GM10248 (cell line): ENCODE results near the gene RSBN1.

ENCODE experiments used
- CTCF ChIA-PET: fragments of 300-600 bp; sonication (Branson Sonifier 250); formaldehyde crosslinking; extraction: SDS; loops from one replicate; lab custom pipeline; 2021; ENCODE audit warnings: antibody characterized with exemption; lab: Yijun Ruan, JAX
- POLR2A ChIA-PET: fragments of 350-650 bp; sonication (Branson Sonifier 250); formaldehyde crosslinking; extraction: SDS; loops from one replicate; lab custom pipeline; 2020; ENCODE audit warnings: antibody characterized with exemption; lab: Yijun Ruan, JAX
- DNase-seq: peaks from one replicate; pipeline ENCODE4 v3.0.0; 2012; ENCODE audit errors: extremely low spot score
- CTCF ChIP-seq: IDR thresholded peaks from 2 replicates; pipeline ENCODE4 v1.5.1; 2012; ENCODE audit warnings: mild to moderate bottlenecking, low read depth; ENCODE audit errors: extremely low read depth, missing control alignments, control extremely low read depth

RSBN1 gene

DNA sequence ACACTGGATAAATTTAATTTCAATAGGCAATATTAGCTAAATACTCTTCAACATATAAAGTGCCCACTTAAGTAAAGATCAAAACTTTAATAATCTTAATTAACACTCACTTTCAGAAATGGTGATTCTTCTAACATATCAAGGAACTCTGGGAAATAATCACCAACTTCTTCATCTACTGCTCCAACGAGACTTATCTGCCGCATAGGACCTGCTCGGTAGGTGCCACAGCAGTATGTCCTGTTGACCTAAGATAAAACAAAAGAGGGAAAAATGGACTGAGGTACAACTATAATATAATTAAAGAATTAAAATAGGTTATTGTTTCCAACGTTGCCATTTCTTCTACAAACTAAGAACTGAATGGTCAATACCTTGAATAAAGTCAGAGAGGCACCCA is 34.7 kb downstream of the RSBN1 start:
- no peak for TF ChIP-seq CTCF
- ChIA-PET CTCF (no interaction called here), POLR2A (interaction anchor here (0.7 kb wide), 1 partner anchor 424 kb away, joined by 6 read pairs; no protein-coding TSS in a partner anchor)
- no peak for DNase-seq

DNA sequence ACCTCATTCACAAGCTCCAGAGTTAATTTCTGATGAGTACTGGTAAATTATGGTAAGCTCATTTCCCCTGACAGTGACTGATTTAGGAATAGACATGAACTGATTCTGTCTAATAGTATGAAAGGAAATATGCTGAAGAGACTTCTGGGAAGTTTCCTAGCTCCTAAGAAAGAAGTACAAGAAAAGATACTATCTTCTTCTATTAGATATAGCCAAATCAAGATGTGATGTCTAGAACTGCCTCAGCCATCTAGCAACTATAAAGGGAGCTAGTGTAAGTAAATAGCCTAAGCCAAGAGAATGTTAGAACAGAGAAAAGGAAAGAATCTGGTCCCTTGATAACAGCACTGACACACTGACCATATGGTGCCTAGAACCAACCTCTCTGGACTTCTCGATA is 42.2 kb downstream of the RSBN1 start:
- no peak for TF ChIP-seq CTCF
- POLR2A ChIA-PET = interaction anchor here (1.3 kb wide), 1 partner anchor 11 kb away, joined by 3 read pairs; the partner anchor contains the start of gene PHTF1
- no peak for DNase-seq
- CTCF ChIA-PET = interaction anchor here (1.0 to 2.7 kb wide), 3 partner anchors 11 to 14 kb away, joined by 3 to 7 read pairs (median 5); partner anchors contain the start of gene PHTF1

DNA sequence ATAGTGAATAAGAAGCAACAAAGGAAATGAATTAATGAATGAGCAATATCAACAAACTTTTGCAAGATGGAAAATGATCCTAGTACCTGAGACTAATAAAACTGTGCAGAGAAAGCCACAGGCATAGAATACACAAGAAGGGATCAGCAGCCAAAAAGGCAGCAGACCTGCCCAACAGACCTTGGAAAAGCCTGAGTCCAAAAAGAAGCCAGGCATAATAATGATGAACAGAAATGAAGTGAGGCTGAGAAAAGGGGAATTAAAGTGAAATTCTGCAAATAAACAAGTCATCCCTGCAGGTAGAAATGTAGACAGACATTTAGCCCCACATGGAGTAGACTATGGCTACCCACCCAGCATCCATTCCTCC is 42.7 kb downstream of the RSBN1 start:
- DNase-seq = no peak
- ChIA-PET CTCF (interaction anchor here (1.0 to 2.7 kb wide), 4 partner anchors 10 to 697 kb away, joined by 3 to 7 read pairs (median 4); partner anchors contain the start of genes LRIG2 and PHTF1), POLR2A (interaction anchor here (1.3 kb wide), 1 partner anchor 10 kb away, joined by 3 read pairs; the partner anchor contains the start of gene PHTF1)
- no peak for TF ChIP-seq CTCF

- CTCF ChIA-PET = interaction anchor here (1.2 to 2.7 kb wide), 3 partner anchors 10 to 696 kb away, joined by 3 to 7 read pairs (median 3); partner anchors contain the start of genes LRIG2 and PHTF1
- no peak for DNase-seq
- POLR2A ChIA-PET = interaction anchor here (1.3 kb wide), 1 partner anchor 10 kb away, joined by 3 read pairs; the partner anchor contains the start of gene PHTF1
- no peak for TF ChIP-seq CTCF
These were observed 43.2 kb downstream of the RSBN1 start for GRCh38 chr1:113768916-113769600.

- CTCF ChIA-PET = interaction anchor here (1.8 kb wide), 1 partner anchor 20 kb away, joined by 6 read pairs; no protein-coding TSS in a partner anchor
- TF ChIP-seq CTCF = no peak
- POLR2A ChIA-PET = no interaction called here
- no peak for DNase-seq
These were observed 46.7 kb downstream of the RSBN1 start for GRCh38 chr1:113765306-113766230.

DNA sequence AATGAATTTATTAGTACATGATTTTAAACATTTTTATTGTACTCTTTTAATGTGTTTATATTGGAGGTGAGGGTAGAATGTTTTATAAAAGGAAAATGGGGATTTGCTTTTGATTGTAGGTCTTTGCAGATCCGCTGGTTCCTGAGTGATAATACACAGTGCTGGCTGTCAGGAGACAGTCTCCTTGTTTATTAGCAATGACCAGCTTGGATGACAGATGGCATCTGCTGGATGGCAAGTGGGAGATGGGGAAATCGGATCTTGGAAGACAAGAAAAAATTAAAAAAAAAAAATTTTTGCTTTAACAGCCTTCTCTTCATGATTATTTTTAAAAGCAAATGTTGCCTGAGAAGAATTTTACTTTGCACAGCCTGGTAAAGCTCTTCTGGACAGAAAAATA is 48.6 kb downstream of the RSBN1 start:
- POLR2A ChIA-PET = no interaction called here

More for the DNA sequence above, 48.6 kb downstream of the RSBN1 start:
- CTCF ChIA-PET = interaction anchor here (0.8 to 1.0 kb wide), 2 partner anchors 9 to 21 kb away, joined by 3 to 4 read pairs; no protein-coding TSS in a partner anchor
- DNase-seq = no peak
- TF ChIP-seq CTCF = no peak
